ENCODE data around the gene C1QBP. TPM values are rescaled to one million over a fixed set of nuclear protein-coding genes. Genes with fewer than 3 reads are reported as not detected.

The C1QBP gene
- total RNA-seq, 4 donors from 2014 or later: 54.2 to 86.6 (median 68.1) TPM

DNA sequence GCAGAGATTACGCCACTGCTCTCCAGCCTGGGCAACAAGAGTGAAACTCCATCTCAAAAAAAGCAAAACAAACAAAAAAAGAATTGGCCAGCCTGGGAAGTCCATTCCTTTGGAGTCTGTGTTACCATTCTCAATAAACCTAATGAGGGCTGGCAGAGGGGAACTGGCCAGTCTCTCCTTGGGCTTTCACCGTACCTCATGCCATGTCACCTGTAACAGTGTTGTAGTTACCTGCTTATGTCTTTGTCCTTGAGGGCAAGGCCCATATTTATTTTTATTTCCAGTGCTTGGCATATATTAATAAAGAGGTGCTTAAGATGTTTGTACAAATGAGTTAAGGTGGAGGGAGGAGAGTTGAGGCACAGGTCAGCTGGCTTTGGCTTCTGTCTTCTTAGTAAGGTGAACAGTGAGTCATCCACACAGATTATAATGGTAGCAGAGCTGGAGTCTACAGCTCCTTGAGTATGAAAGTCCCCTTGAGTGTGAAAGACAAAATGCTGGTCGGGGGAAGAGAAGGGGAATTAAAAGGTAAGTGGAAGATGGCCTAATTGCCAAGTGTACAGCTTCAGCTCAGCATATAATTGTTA lies 8.4 kb downstream of the C1QBP start:
- Histone ChIP-seq H3K36me3 (peaks cover 0 to 99% (median 0%) of the 10 kb centered on the region in 3 donors), H3K4me1 (no peaks in the 10 kb centered on the region), H3K27ac (no peak overlapping the region), H3K4me3 (no peak overlapping the region), H3K27me3 (no peaks in the 10 kb centered on the region), H3K9me3 (no peaks in the 10 kb centered on the region)
- TF ChIP-seq, protein P1, sequence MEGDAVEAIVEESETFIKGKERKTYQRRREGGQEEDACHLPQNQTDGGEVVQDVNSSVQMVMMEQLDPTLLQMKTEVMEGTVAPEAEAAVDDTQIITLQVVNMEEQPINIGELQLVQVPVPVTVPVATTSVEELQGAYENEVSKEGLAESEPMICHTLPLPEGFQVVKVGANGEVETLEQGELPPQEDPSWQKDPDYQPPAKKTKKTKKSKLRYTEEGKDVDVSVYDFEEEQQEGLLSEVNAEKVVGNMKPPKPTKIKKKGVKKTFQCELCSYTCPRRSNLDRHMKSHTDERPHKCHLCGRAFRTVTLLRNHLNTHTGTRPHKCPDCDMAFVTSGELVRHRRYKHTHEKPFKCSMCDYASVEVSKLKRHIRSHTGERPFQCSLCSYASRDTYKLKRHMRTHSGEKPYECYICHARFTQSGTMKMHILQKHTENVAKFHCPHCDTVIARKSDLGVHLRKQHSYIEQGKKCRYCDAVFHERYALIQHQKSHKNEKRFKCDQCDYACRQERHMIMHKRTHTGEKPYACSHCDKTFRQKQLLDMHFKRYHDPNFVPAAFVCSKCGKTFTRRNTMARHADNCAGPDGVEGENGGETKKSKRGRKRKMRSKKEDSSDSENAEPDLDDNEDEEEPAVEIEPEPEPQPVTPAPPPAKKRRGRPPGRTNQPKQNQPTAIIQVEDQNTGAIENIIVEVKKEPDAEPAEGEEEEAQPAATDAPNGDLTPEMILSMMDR (IDR thresholded peaks at IDR 0.05): no peak
- TF ChIP-seq POLR2A (IDR thresholded peaks at IDR 0.05): no peak
- DNase-seq: no peak

GRCh38 chr17:5429191-5429887 lies 9.6 kb downstream of the C1QBP start:
- Histone ChIP-seq H3K4me3 (no peak overlapping the region), H3K36me3 (peaks cover 0 to 99% (median 0%) of the 10 kb centered on the region in 3 donors), H3K4me1 (no peaks in the 10 kb centered on the region), H3K27ac (no peak overlapping the region), H3K9me3 (no peaks in the 10 kb centered on the region), H3K27me3 (no peaks in the 10 kb centered on the region)
- TF ChIP-seq POLR2A (IDR thresholded peaks at IDR 0.05): no peak
- TF ChIP-seq, protein P1 (IDR thresholded peaks at IDR 0.05): no peak
- DNase-seq: no peak

DNA sequence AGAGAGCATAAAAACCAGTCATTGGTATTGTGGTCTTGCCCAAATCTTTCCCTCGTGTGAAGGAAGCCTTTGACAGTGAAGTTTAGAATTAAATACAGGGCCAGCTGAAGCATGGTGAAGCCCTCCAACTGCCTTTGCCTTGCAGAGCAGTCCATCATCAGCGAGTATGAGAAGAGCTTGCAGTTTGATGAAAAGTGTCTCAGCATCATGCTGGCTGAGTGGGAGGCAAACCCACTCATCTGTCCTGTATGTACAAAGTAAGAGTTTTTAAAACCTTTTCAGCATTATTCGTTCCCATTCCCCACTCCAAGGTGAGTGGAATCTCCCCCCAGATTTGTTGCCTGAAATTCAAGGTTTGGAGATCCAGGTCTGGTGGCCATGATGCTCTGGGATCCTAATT lies 13.1 kb downstream of the C1QBP start:
- Histone ChIP-seq H3K4me1 (peaks cover 0 to 3% (median under 1%) of the 10 kb centered on the region in 4 donors), H3K36me3 (peaks cover 0 to 93% (median 0%) of the 10 kb centered on the region in 3 donors), H3K9me3 (no peaks in the 10 kb centered on the region), H3K27me3 (no peaks in the 10 kb centered on the region), H3K4me3 (no peak overlapping the region), H3K27ac (no peak overlapping the region)
- no peak for DNase-seq
- TF ChIP-seq, protein P1 (IDR thresholded peaks at IDR 0.05): no peak
- TF ChIP-seq POLR2A (IDR thresholded peaks at IDR 0.05): no peak

GRCh38 chr17:5424909-5425308 lies 14.0 kb downstream of the C1QBP start:
- TF ChIP-seq POLR2A (IDR thresholded peaks at IDR 0.05): no peak
- TF ChIP-seq, protein P1 (IDR thresholded peaks at IDR 0.05): no peak
- H3K36me3 ChIP-seq: peaks cover 0 to 83% (median 0%) of the 10 kb centered on the region in 3 donors

DNA sequence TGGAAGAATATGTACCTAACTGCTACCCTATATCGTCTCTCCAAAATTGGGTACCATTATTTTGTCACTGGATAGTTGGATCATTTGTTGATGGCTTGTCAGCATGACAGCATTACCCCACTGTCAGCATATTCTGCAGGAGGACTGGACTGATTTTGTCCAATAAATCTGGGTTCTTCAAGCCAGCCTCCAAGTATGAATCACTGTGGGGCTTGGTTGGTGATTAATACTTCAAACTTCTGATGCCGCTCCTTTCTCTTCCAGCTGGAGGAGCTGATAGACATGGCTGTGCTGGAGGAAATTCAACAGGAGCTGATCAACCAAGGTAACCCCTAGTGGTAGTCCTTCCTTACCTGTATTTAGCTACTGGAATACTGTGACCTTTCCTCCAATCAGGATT lies 16.4 kb downstream of the C1QBP start:
- Histone ChIP-seq H3K27me3 (no peaks in the 10 kb centered on the region), H3K36me3 (peaks cover 0 to 59% (median 0%) of the 10 kb centered on the region in 3 donors), H3K9me3 (no peaks in the 10 kb centered on the region), H3K4me1 (peaks cover 0 to 18% (median 6%) of the 10 kb centered on the region in 4 donors), H3K27ac (no peak overlapping the region), H3K4me3 (no peak overlapping the region)
- TF ChIP-seq POLR2A (IDR thresholded peaks at IDR 0.05): no peak
- TF ChIP-seq, protein P1 (IDR thresholded peaks at IDR 0.05): no peak
- no peak for DNase-seq

More at GRCh38 chr17:5424909-5425308, 14.0 kb downstream of the C1QBP start:
- Histone ChIP-seq H3K4me1 (peaks cover 0 to 6% (median 2%) of the 10 kb centered on the region in 4 donors), H3K4me3 (no peak overlapping the region), H3K27ac (no peak overlapping the region), H3K9me3 (no peaks in the 10 kb centered on the region), H3K27me3 (no peaks in the 10 kb centered on the region)
- no peak for DNase-seq
